ENCODE results near the gene FUT4. TPM values are rescaled to one million over a fixed set of nuclear protein-coding genes. Genes with fewer than 3 reads are reported as not detected.

Gene FUT4
- total RNA-seq, 4 donors from 2014 or later, result 3.8 to 7.4 (median 6.0) TPM

DNA sequence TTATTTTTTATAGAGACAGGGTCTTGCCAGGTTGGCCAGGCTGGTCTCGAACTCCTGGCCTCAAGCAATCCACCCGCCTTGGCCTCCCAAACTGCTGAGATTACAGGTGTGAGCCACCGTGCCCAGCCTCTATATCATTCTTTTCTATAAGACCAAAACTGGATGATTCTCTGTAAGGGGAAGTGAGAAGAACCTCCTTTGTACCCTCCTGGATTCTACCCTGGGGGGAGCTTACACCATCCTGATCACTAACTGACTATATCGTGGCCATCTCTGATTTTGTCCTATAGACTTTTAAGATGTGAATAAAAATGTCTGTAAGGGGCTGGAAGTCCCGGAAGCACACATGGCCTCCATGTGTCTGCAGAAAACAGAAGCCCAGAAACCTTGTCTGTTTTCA lies 32.6 kb downstream of the FUT4 start:
- DNase-seq, result no peak
- Histone ChIP-seq H3K27me3 (no peaks in the 10 kb centered on the region), H3K4me1 (no peaks in the 10 kb centered on the region), H3K36me3 (no peaks in the 10 kb centered on the region), H3K27ac (no peak overlapping the region), H3K9me3 (no peaks in the 10 kb centered on the region), H3K4me3 (replicated peaks in 1 of 3) (no peak overlapping the region)
- intact Hi-C loops (cut with DNase I), result no loop called here
- no peak for TF ChIP-seq POLR2A (IDR thresholded peaks at IDR 0.05)
- TF ChIP-seq, protein P1, sequence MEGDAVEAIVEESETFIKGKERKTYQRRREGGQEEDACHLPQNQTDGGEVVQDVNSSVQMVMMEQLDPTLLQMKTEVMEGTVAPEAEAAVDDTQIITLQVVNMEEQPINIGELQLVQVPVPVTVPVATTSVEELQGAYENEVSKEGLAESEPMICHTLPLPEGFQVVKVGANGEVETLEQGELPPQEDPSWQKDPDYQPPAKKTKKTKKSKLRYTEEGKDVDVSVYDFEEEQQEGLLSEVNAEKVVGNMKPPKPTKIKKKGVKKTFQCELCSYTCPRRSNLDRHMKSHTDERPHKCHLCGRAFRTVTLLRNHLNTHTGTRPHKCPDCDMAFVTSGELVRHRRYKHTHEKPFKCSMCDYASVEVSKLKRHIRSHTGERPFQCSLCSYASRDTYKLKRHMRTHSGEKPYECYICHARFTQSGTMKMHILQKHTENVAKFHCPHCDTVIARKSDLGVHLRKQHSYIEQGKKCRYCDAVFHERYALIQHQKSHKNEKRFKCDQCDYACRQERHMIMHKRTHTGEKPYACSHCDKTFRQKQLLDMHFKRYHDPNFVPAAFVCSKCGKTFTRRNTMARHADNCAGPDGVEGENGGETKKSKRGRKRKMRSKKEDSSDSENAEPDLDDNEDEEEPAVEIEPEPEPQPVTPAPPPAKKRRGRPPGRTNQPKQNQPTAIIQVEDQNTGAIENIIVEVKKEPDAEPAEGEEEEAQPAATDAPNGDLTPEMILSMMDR (IDR thresholded peaks at IDR 0.05), result no peak
- WGBS, 2 donors, result 89 to 93% methylated on average over 5 of the region's 5 CpGs

DNA sequence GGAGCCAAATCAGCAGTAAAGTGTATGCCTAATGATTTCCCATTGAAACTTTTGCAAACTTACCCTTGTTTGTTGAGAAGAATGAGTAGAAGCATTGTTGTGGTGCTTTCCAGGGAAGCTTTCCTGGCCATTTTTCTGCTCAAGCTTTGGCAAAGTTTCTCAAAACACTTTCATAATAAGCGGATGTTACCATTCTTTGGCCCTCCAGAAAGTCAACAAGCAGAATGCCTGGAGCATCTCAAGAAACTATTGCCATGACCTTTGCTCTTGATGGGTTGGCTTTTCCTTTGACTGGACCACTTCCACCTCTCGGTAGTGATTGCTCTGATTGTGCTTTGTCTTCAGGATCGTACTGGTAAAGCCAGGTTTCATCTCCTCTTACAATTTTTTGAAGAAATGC lies 34.1 kb downstream of the FUT4 start:
- no peak overlapping the region for H3K27ac ChIP-seq
- intact Hi-C loops (cut with DNase I), result no loop called here
- 45 to 62% methylated on average over 3 of the region's 3 CpGs for WGBS, 2 donors
- TF ChIP-seq, protein P1 (IDR thresholded peaks at IDR 0.05), result no peak
- TF ChIP-seq POLR2A (IDR thresholded peaks at IDR 0.05), result no peak
- H3K36me3 ChIP-seq, result no peaks in the 10 kb centered on the region
- no peaks in the 10 kb centered on the region for H3K4me1 ChIP-seq
- H3K27me3 ChIP-seq, result no peaks in the 10 kb centered on the region
- no peak for DNase-seq
- H3K9me3 ChIP-seq, result no peaks in the 10 kb centered on the region
- H3K4me3 ChIP-seq (replicated peaks in 1 of 3), result no peak overlapping the region

DNA sequence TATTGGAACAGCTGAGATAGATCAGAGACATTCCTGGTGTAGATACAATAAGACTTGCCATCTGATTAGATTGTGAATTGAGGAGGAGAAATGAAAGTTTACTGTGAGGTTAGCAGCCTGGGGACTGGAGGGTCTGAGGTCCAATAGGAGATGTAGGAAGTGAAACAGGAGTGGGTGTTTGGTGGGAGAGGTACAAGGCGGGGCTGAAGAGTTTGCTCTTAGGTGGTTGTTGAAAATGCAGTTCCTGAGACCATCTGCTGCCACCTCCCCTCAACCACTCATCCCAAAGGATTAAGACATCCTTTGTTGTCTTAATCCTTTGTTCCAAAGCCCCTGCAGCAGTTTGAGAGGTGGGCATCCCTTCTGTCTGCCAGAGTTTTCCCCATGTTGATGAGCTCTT lies 38.2 kb downstream of the FUT4 start:
- TF ChIP-seq, protein P1 (IDR thresholded peaks at IDR 0.05), result no peak
- TF ChIP-seq POLR2A (IDR thresholded peaks at IDR 0.05), result no peak
- no peaks in the 10 kb centered on the region for H3K27me3 ChIP-seq
- WGBS, 2 donors, result 76 to 94% methylated on average over 1 of the region's 1 CpG
- H3K27ac ChIP-seq, result no peak overlapping the region
- H3K4me1 ChIP-seq, result no peaks in the 10 kb centered on the region
- no peaks in the 10 kb centered on the region for H3K9me3 ChIP-seq
- H3K4me3 ChIP-seq (replicated peaks in 1 of 3), result no peak overlapping the region
- intact Hi-C loops (cut with DNase I), result no loop called here
- no peaks in the 10 kb centered on the region for H3K36me3 ChIP-seq
- no peak for DNase-seq

DNA sequence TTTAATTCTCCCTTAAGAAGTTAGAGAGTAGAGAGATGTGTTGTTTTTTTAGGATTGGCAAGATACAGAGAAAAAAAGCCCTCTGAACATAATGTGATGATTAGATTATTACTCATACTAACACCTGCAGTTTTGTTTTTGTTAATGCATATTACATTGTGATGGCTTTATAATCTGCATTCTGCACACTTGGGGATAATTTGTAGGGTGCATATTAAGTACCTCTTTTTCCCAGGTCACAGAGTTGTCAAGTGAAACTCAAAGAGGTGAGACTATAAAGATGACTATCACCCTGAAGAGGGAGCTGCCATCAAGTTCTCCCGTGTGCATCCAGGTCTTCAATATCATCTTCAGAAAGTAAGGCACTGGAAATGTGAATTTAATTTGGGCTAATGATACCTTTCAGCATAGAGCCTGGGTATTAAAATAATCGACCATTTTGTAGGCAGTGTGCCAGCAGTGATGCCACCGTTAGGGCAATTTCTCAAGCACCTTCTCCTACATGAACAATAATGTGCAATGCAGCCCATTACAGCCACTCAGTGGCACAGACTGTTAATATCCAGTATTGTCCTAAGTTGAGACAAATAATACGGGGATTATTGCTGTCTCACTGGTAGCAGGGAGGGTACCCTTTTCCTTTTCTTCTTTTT lies 39.6 kb downstream of the FUT4 start:
- WGBS, 2 donors, result 50 to 52% methylated on average over 4 of the region's 4 CpGs
- intact Hi-C loops (cut with DNase I), result no loop called here
- Histone ChIP-seq H3K27ac (no peak overlapping the region), H3K4me3 (replicated peaks in 1 of 3) (no peak overlapping the region), H3K36me3 (no peaks in the 10 kb centered on the region), H3K4me1 (no peaks in the 10 kb centered on the region), H3K27me3 (no peaks in the 10 kb centered on the region), H3K9me3 (no peaks in the 10 kb centered on the region)
- TF ChIP-seq, protein P1 (IDR thresholded peaks at IDR 0.05), result no peak
- TF ChIP-seq POLR2A (IDR thresholded peaks at IDR 0.05), result no peak
- DNase-seq, result no peak

DNA sequence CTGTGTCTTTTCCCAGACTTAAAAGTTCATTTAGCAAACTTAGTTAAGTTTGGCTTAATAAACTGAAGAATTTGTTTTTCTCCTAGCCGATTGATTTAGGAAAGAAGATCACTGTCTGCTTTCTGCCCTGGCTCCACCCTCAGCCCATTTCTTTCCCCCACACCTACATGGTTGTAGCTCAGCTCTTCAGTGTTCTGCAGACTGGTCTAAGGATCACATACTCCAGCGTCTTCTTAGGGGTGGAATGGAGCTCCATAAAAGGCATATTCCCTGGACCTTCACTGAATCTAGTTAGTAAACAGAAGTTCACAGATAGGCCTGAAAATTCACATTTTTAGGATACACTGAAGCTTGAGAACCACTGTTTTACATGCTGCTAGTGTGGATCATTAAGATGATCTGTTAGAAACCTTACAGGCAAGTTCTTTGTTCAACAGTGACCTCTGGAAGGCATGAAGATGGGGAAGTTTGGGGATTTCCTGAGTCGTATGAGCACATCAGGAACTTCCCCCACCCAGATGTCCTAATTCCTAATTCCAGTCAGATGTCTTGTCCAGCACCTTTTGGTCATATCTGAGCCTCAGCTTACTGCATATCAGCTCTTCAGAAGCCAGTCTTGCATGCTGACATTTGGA lies 40.3 kb downstream of the FUT4 start:
- H3K27ac ChIP-seq, result no peak overlapping the region
- intact Hi-C loops (cut with DNase I), result no loop called here
- WGBS, 2 donors, result 65 to 83% methylated on average over 3 of the region's 3 CpGs
- no peak overlapping the region for H3K4me3 ChIP-seq (replicated peaks in 1 of 3)
- H3K9me3 ChIP-seq, result no peaks in the 10 kb centered on the region
- H3K4me1 ChIP-seq, result no peaks in the 10 kb centered on the region
- TF ChIP-seq, protein P1 (IDR thresholded peaks at IDR 0.05), result no peak
- no peak for TF ChIP-seq POLR2A (IDR thresholded peaks at IDR 0.05)
- H3K36me3 ChIP-seq, result no peaks in the 10 kb centered on the region
- H3K27me3 ChIP-seq, result no peaks in the 10 kb centered on the region
- DNase-seq, result no peak

All from thyroid gland (tissue), 4 donors.